Endothelial cell of umbilical vein (primary cell): ENCODE data around the gene TMEM54. TPM values are rescaled to one million over a fixed set of nuclear protein-coding genes. Genes with fewer than 3 reads are reported as not detected.

ENCODE experiments used
- BruUV-seq: library from RNA; stranded (reverse); fragments of 400-500 nt; replicated peaks from 2 replicates; lab custom pipeline; 2021; lab: Mats Ljungman, UMichigan
- CTCF ChIA-PET: fragments of 300-600, 350-600 bp; sonication (Branson Sonifier 250); formaldehyde crosslinking; loops from one replicate; lab custom pipeline; 2021; ENCODE audit warnings: antibody characterized with exemption, inconsistent platforms; lab: Charles Lee
- POLR2A ChIA-PET: fragments of 300-600, 350-600 bp; sonication (Branson Sonifier 250); formaldehyde crosslinking; loops from one replicate; lab custom pipeline; 2021; ENCODE audit warnings: antibody characterized with exemption, inconsistent platforms; lab: Charles Lee
- DNase-seq: peaks from one replicate; pipeline ENCODE4 v3.0.0-alpha.2; 2011; ENCODE audit warnings: low read depth, low spot score
- FAIRE-seq: peaks from 2 replicates; lab custom pipeline; 2011; peaks lifted over from hg19 to GRCh38; lab: Jason Lieb, UNC
- H2AFZ ChIP-seq: 2 replicates; pipeline ENCODE4 v1.6.0; 2012; ENCODE audit warnings: low read depth, low read length, control low read depth, inconsistent platforms
- H3K27ac ChIP-seq: 2 replicates; pipeline ENCODE4 v1.5.1; 2011; ENCODE audit warnings: low read depth, mild to moderate bottlenecking, control low read depth, low read length, moderate library complexity; ENCODE audit not compliant: insufficient read depth
- H3K27me3 ChIP-seq, 2 experiments: 2 replicates each; pipeline versions ENCODE4 v1.6.0 to v1.6.1; 2011; ENCODE audit warnings: low read length in 2 of 2, mixed read lengths in 1 of 2; ENCODE audit not compliant: control insufficient read depth in 2 of 2, insufficient read depth in 2 of 2
- H3K36me3 ChIP-seq, 2 experiments: 2 replicates in 1 of 2; 3 replicates in 1 of 2; pipeline ENCODE4 v1.5.1; 2011; ENCODE audit warnings: low read length in 2 of 2, mild to moderate bottlenecking in 1 of 2, moderate library complexity in 1 of 2; ENCODE audit not compliant: control insufficient read depth in 2 of 2, insufficient read depth in 2 of 2; ENCODE audit errors: extremely low read depth in 1 of 2
- H3K4me1 ChIP-seq: 3 replicates; pipeline ENCODE4 v1.5.1; 2011; ENCODE audit warnings: mild to moderate bottlenecking, low read length; ENCODE audit not compliant: control insufficient read depth, insufficient read depth; ENCODE audit errors: extremely low read depth
- H3K4me2 ChIP-seq: 2 replicates; pipeline ENCODE4 v1.6.1; 2011; ENCODE audit warnings: low read length, control low read depth, mixed read lengths; ENCODE audit not compliant: insufficient read depth
- H3K4me3 ChIP-seq, 3 experiments: fragments of 200-600 bp in 1 of 3; sonication (generic), shearing (Covaris generic) in 1 of 3; replicated peaks in 1 of 3; 2 replicates each; pipeline ENCODE4 v1.5.1; 2011 to 2016; ENCODE audit warnings: control low read depth in 3 of 3, low read length in 3 of 3, mild to moderate bottlenecking in 2 of 3, inconsistent platforms in 1 of 3, low read depth in 1 of 3, moderate library complexity in 1 of 3; ENCODE audit not compliant: insufficient read depth in 1 of 3
- H3K79me2 ChIP-seq: 2 replicates; pipeline ENCODE4 v1.6.0; 2012; ENCODE audit warnings: low read length, inconsistent platforms; ENCODE audit not compliant: control insufficient read depth, insufficient read depth
- H3K9ac ChIP-seq: replicated peaks from 2 replicates; pipeline ENCODE3; 2011; ENCODE audit warnings: low read length, control low read depth; ENCODE audit not compliant: insufficient read depth; ENCODE audit errors: extremely low read depth
- H3K9me1 ChIP-seq: replicated peaks from 3 replicates; pipeline ENCODE4 v1.6.0; 2011; ENCODE audit warnings: mild to moderate bottlenecking, low read length; ENCODE audit not compliant: control insufficient read depth, insufficient read depth; ENCODE audit errors: extremely low read depth
- H3K9me3 ChIP-seq: replicated peaks from 2 replicates; pipeline ENCODE4 v1.5.1; 2012; ENCODE audit warnings: low read length, inconsistent platforms; ENCODE audit not compliant: control insufficient read depth, insufficient read depth
- H4K20me1 ChIP-seq: replicated peaks from 2 replicates; pipeline ENCODE3; 2011; ENCODE audit warnings: mild to moderate bottlenecking, low read length; ENCODE audit not compliant: control insufficient read depth, insufficient read depth; ENCODE audit errors: extremely low read depth
- POLR2AphosphoS5 ChIP-seq: IDR thresholded peaks from 2 replicates; pipeline ENCODE4 v1.6.1; 2012; ENCODE audit warnings: low read depth, mild to moderate bottlenecking, control low read depth, low read length, moderate library complexity; ENCODE audit not compliant: insufficient read depth
- dilution Hi-C: fragments of 300-500 bp; cut with MboI; formaldehyde crosslinking; loops from one replicate; pipeline ENCODE4 v1.15.0; 2019; ENCODE audit warnings: low sequenced_read_pairs; ENCODE audit not compliant: extremely low pct_ligation_motif_present
- intact Hi-C: fragments of 100-400 bp; cut with micrococcal nuclease; formaldehyde crosslinking; loops from one replicate; pipeline ENCODE4 v1.10.0; 2022
- polyA plus RNA-seq, 4 experiments: library from polyadenylated mRNA; depleted of rRNA in 3 of 4; stranded (reverse) in 3 of 4; unstranded in 1 of 4; fragments of >200 nt; gene quantifications; 2 replicates each; pipeline versions ENCODE4 v1.2.1 to v1.2.3, GENCODE V29; 2011 to 2012; ENCODE audit warnings: missing spikeins in 1 of 4
- total RNA-seq: library from RNA; stranded (reverse); gene quantifications from 2 replicates; pipeline ENCODE4 v1.2.3, GENCODE V29; 2021
- TF ChIP-seq, protein P1 (sequence below): IDR thresholded peaks from 2 replicates; pipeline ENCODE4 v1.6.1; 2011; ENCODE audit not compliant: insufficient read depth, insufficient read length
- TF ChIP-seq, protein P2 (sequence below), 2 donors: IDR thresholded peaks; 1 replicate in 1 of 2; 2 replicates in 1 of 2; pipeline ENCODE4 v1.5.1; 2011; ENCODE audit warnings: low read length in 2 of 2, mild to moderate bottlenecking in 2 of 2, moderate library complexity in 2 of 2, control low read depth in 1 of 2, inconsistent platforms in 1 of 2, low read depth in 1 of 2; ENCODE audit not compliant: insufficient read depth in 1 of 2; ENCODE audit errors: extremely low read depth in 1 of 2

TMEM54 gene
- total and polyA plus RNA-seq, 2 donors (not counting 3 experiments of a cell fraction or from before 2014, with no cell fraction given) = 23.6 to 77.2 TPM

DNA sequence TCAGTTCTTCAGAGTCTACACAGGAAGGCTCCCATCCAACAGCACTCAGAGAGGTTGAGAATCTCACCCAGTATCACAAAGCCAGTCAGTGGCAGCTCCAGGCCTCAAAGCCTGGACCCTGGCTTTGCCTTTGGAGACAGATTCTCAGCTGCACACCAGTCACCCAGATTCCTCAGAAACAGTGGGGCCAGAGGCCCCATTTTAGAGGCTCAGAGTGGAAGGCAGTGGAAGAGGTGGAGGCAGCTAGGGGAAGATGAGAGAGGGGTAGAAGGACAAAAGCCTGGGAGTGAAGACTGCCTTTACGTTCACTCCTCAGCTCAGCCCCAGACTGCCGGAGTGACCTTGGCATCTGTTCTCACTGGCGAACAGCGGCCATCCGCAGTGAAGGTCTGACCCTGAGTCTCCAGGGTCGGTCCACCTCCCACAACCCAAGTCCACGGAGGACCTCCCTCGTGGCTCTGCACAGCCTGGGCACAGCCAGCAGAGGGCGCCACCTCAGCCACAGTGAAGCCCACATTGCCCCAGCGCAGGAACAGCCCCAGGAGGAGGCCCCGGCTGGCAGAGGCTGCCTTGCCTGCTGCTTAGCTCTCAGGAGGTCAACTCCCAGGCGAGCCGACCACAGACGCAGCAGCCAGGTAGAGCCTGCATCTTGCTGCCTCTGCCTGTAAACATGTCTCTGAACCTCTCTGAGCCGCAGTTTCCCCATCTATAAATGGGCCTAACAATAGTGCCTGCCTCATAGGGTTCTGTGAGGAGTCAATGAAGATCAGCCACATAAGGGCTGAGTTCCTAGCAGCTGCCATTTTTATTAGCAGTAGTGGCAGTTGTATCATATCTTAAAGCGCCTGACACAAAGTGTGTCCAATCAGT is 24.6 kb downstream of the TMEM54 start:
- Histone ChIP-seq H2AFZ (no peak overlapping the region), H3K27ac (no peak overlapping the region), H3K4me3 (no peak overlapping the region), H3K27me3 (peaks cover 6 to 9% of the 10 kb centered on the region in 2 experiments), H4K20me1 (no peaks in the 10 kb centered on the region), H3K9me3 (no peaks in the 10 kb centered on the region), H3K4me2 (no peak overlapping the region), H3K79me2 (no peaks in the 10 kb centered on the region), H3K4me1 (no peaks in the 10 kb centered on the region), H3K9me1 (no peaks in the 10 kb centered on the region), H3K9ac (no peak overlapping the region), H3K36me3 (no peaks in the 10 kb centered on the region)
- intact Hi-C loops (loop anchor here (1.0 to 2.0 kb wide), 5 partner anchors 56 to 210 kb away; no protein-coding TSS in a partner anchor), dilution Hi-C loops (no loop called here)
- DNase-seq (peak; percentile 58), FAIRE-seq (peak; percentile 67)
- no TSS peak for BruUV-seq
- TF ChIP-seq POLR2AphosphoS5 = no peak
- TF ChIP-seq, protein P1, sequence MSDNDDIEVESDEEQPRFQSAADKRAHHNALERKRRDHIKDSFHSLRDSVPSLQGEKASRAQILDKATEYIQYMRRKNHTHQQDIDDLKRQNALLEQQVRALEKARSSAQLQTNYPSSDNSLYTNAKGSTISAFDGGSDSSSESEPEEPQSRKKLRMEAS = no peak
- TF ChIP-seq, protein P2, sequence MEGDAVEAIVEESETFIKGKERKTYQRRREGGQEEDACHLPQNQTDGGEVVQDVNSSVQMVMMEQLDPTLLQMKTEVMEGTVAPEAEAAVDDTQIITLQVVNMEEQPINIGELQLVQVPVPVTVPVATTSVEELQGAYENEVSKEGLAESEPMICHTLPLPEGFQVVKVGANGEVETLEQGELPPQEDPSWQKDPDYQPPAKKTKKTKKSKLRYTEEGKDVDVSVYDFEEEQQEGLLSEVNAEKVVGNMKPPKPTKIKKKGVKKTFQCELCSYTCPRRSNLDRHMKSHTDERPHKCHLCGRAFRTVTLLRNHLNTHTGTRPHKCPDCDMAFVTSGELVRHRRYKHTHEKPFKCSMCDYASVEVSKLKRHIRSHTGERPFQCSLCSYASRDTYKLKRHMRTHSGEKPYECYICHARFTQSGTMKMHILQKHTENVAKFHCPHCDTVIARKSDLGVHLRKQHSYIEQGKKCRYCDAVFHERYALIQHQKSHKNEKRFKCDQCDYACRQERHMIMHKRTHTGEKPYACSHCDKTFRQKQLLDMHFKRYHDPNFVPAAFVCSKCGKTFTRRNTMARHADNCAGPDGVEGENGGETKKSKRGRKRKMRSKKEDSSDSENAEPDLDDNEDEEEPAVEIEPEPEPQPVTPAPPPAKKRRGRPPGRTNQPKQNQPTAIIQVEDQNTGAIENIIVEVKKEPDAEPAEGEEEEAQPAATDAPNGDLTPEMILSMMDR (IDR thresholded peaks at IDR 0.05; ENCODE audit: extremely low read depth in 1 of 2, insufficient read depth in 1 of 2, low read depth in 1 of 2, low read length in 2 of 2) = peak; percentile 89 to 99
- CTCF ChIA-PET = interaction anchor here (0.6 to 6.0 kb wide), 21 partner anchors 8 to 216 kb away, joined by 3 to 175 read pairs (median 4); partner anchors contain the start of genes AZIN2 and HPCA
- POLR2A ChIA-PET = interaction anchor here (0.6 kb wide), 2 partner anchors 27 to 33 kb away, joined by 4 to 7 read pairs; no protein-coding TSS in a partner anchor
